Measurements from ENCODE around the gene ADAMTS6. TPM values are rescaled to one million over a fixed set of nuclear protein-coding genes. Genes with fewer than 3 reads are reported as not detected.

The ADAMTS6 gene
- total RNA-seq, 4 donors from 2014 or later = 2.9 to 16.5 (median 7.3) TPM

GRCh38 chr5:65113771-65114170 lies 367.9 kb downstream of the ADAMTS6 start:
- Histone ChIP-seq H3K4me3 (no peak overlapping the region), H3K27me3 (no peaks in the 10 kb centered on the region), H3K27ac (no peak overlapping the region), H3K9me3 (peaks cover 0 to 9% (median 1%) of the 10 kb centered on the region in 4 donors), H3K4me1 (no peaks in the 10 kb centered on the region), H3K36me3 (no peaks in the 10 kb centered on the region)
- no peak for DNase-seq (ENCODE audit: low spot score in 2 of 2)
- TF ChIP-seq POLR2A (IDR thresholded peaks at IDR 0.05) (no peak), EP300 (IDR thresholded peaks at IDR 0.05) (no peak)
- TF ChIP-seq, protein P1, sequence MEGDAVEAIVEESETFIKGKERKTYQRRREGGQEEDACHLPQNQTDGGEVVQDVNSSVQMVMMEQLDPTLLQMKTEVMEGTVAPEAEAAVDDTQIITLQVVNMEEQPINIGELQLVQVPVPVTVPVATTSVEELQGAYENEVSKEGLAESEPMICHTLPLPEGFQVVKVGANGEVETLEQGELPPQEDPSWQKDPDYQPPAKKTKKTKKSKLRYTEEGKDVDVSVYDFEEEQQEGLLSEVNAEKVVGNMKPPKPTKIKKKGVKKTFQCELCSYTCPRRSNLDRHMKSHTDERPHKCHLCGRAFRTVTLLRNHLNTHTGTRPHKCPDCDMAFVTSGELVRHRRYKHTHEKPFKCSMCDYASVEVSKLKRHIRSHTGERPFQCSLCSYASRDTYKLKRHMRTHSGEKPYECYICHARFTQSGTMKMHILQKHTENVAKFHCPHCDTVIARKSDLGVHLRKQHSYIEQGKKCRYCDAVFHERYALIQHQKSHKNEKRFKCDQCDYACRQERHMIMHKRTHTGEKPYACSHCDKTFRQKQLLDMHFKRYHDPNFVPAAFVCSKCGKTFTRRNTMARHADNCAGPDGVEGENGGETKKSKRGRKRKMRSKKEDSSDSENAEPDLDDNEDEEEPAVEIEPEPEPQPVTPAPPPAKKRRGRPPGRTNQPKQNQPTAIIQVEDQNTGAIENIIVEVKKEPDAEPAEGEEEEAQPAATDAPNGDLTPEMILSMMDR (IDR thresholded peaks at IDR 0.05) = no peak
- WGBS, 2 donors = 83 to 86% methylated on average over 2 of the region's 2 CpGs

DNA sequence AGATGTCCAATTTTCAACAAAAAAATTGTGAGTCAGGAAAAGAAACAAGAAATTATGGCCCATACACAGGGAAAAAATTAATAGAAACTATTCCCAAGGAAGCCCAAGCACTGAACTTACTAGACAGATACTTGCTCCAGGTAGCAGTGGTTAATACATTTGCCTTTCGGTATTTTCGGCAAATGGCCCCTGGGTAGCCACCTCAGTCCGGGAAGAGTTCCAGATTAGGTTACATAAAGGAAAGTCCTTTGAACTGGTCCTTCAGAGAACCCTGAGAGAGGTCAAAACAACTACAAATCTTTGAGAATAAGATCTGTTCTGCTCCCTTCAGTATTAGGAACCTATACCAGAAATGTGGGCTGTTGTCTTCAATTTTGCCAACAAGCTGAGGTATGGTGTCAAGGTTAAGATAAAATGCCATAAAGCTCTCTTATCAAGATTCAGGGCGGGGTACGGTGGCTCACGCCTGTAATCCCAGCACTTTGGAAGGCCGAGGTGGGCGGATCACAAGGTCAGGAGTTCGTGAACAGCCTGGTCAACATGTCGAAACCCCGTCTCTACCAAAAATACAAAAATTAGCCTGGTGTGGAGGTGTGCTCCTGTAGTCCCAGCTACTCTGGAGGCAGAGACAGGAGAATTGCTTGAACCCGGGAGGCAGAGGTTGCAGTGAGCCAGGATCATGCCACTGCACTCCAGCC lies 369.6 kb downstream of the ADAMTS6 start:
- Histone ChIP-seq H3K4me3 (no peak overlapping the region), H3K36me3 (no peaks in the 10 kb centered on the region), H3K27ac (no peak overlapping the region), H3K9me3 (no peaks in the 10 kb centered on the region), H3K27me3 (no peaks in the 10 kb centered on the region), H3K4me1 (no peaks in the 10 kb centered on the region)
- DNase-seq (ENCODE audit: low spot score in 2 of 2) = no peak
- TF ChIP-seq POLR2A (IDR thresholded peaks at IDR 0.05) = no peak
- TF ChIP-seq EP300 (IDR thresholded peaks at IDR 0.05) = no peak
- TF ChIP-seq, protein P1 (IDR thresholded peaks at IDR 0.05) = no peak
- 88 to 92% methylated on average over 12 of the region's 12 CpGs for WGBS, 2 donors

DNA sequence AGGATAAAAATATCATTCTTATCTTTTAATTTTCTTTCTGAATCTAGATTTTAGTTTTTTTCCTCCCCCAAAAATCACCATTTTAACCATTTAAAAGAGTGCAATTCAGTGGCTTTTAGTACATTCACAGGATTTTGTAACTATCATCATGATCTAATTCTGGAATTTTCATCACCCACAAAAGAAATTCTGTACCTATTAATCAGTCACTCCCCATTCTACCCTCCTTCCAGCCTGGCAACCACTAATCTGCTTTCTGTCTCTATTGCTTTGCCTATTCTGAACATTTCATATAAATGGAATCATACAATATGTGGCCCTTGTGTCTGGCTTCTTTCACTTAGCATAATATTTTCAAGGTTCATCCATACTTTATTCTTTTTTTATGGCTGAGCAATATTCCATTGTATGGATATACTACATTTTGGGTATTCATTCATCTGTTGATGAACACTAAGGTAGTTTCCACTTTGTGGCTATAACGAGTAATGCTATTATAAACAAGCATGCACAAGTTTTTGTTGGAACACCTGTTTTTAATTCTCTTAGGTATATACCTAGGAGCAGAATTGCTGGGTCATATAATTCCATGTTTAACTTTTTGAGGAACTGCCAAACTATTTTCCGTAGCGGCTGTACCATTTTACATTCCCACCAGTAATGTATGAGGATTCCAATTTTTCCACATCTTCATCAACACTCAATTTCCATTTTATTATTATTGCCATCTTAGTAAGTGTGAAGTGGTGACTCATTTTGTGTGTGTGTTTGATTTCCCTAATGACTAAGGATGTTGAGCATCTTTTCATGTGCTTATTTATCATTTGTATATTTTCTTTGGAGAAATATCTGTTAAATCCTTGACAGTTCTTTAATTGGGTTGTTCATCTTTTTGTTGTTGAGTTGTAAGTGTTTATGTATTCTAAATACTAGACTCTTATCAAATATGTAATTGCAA lies 372.7 kb downstream of the ADAMTS6 start:
- Histone ChIP-seq H3K4me3 (no peak overlapping the region), H3K9me3 (no peaks in the 10 kb centered on the region), H3K27me3 (no peaks in the 10 kb centered on the region), H3K27ac (no peak overlapping the region), H3K36me3 (no peaks in the 10 kb centered on the region), H3K4me1 (peaks cover 0 to under 1% (median 0%) of the 10 kb centered on the region in 4 donors)
- 76 to 92% methylated on average over 3 of the region's 3 CpGs for WGBS, 2 donors
- no peak for DNase-seq (ENCODE audit: low spot score in 2 of 2)
- TF ChIP-seq EP300 (IDR thresholded peaks at IDR 0.05) = no peak
- TF ChIP-seq, protein P1 (IDR thresholded peaks at IDR 0.05) = no peak
- TF ChIP-seq POLR2A (IDR thresholded peaks at IDR 0.05) = no peak

- H3K9me3 ChIP-seq = no peaks in the 10 kb centered on the region
- no peak for DNase-seq (ENCODE audit: low spot score in 2 of 2)
- TF ChIP-seq EP300 (IDR thresholded peaks at IDR 0.05) (no peak), POLR2A (IDR thresholded peaks at IDR 0.05) (no peak)
- TF ChIP-seq, protein P1 (IDR thresholded peaks at IDR 0.05) = no peak
- no peak overlapping the region for H3K27ac ChIP-seq
- peaks cover 0 to 21% (median 1%) of the 10 kb centered on the region in 4 donors for H3K4me1 ChIP-seq
- no peaks in the 10 kb centered on the region for H3K36me3 ChIP-seq
- WGBS, 2 donors = 92% methylated on average over 4 of the region's 4 CpGs
- H3K27me3 ChIP-seq = no peaks in the 10 kb centered on the region
- no peak overlapping the region for H3K4me3 ChIP-seq
These were observed 376.4 kb downstream of the ADAMTS6 start for GRCh38 chr5:65105301-65105700.

DNA sequence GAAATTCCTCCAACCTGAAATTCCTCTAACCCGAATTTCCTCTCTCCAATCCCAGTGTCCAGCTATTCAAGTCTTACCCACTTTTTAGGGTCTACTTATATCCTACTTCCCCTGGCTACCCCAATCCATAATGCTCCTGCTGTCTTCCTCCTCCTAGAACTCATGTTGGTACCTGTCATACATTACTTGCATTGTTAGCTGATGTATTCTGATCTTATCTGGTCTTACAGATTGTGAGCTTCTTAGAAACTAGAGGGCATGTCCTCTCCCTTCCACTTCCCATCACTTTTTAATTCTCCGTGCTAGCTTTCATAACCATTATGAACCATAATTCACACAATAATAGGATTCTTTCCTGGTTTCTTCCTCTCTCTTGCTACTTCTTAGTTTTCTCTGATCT lies 376.9 kb downstream of the ADAMTS6 start:
- WGBS, 2 donors = 79% methylated on average over 2 of the region's 2 CpGs

More for the DNA sequence above, 376.9 kb downstream of the ADAMTS6 start:
- TF ChIP-seq EP300 (IDR thresholded peaks at IDR 0.05) = no peak
- TF ChIP-seq, protein P1 (IDR thresholded peaks at IDR 0.05) = no peak
- no peak for TF ChIP-seq POLR2A (IDR thresholded peaks at IDR 0.05)
- Histone ChIP-seq H3K36me3 (no peaks in the 10 kb centered on the region), H3K4me3 (no peak overlapping the region), H3K9me3 (no peaks in the 10 kb centered on the region), H3K4me1 (peaks cover 0 to 21% (median 1%) of the 10 kb centered on the region in 4 donors), H3K27me3 (no peaks in the 10 kb centered on the region), H3K27ac (no peak overlapping the region)
- DNase-seq (ENCODE audit: low spot score in 2 of 2) = no peak

Measured in tibial nerve (tissue), 4 donors.